BLaER1 treated with 17β-estradiol and CSF1 and Interleukin-3, amounts not matched to agents 10 nM and 100 nM (cell line): ENCODE results near the gene RYR1.

Experiments used
- H3K27ac ChIP-seq, 11 experiments: shearing (Covaris generic); formaldehyde crosslinking; 2 replicates each; pipeline ENCODE4 v1.8.1; 2022
- H3K27me3 ChIP-seq, 11 experiments: shearing (Covaris generic); formaldehyde crosslinking; 2 replicates each; pipeline ENCODE4 v1.8.1; 2022
- H3K36me3 ChIP-seq, 11 experiments: shearing (Covaris generic); formaldehyde crosslinking; 2 replicates each; pipeline ENCODE4 v1.8.1; 2022
- H3K4me1 ChIP-seq, 10 experiments: shearing (Covaris generic); formaldehyde crosslinking; 2 replicates each; pipeline ENCODE4 v1.8.1; 2022
- H3K4me2 ChIP-seq, 11 experiments: shearing (Covaris generic); formaldehyde crosslinking; 2 replicates each; pipeline ENCODE4 v1.8.1; 2022
- H3K4me3 ChIP-seq, 10 experiments: shearing (Covaris generic); formaldehyde crosslinking; 2 replicates each; pipeline ENCODE4 v1.8.1; 2022
- H3K9ac ChIP-seq, 11 experiments: shearing (Covaris generic); formaldehyde crosslinking; 2 replicates each; pipeline ENCODE4 v1.8.1; 2022
- H3K9me3 ChIP-seq, 11 experiments: shearing (Covaris generic); formaldehyde crosslinking; replicated peaks in 1 of 11; 2 replicates each; pipeline ENCODE4 v1.8.1; 2022
- H4K20me1 ChIP-seq, 11 experiments: shearing (Covaris generic); formaldehyde crosslinking; 2 replicates each; pipeline ENCODE4 v1.8.1; 2022
- Cebpa-rat ChIP-seq, 11 experiments: shearing (Covaris generic); IDR thresholded peaks; 2 replicates each; pipeline ENCODE4 v1.8.1; 2022

The RYR1 gene

DNA sequence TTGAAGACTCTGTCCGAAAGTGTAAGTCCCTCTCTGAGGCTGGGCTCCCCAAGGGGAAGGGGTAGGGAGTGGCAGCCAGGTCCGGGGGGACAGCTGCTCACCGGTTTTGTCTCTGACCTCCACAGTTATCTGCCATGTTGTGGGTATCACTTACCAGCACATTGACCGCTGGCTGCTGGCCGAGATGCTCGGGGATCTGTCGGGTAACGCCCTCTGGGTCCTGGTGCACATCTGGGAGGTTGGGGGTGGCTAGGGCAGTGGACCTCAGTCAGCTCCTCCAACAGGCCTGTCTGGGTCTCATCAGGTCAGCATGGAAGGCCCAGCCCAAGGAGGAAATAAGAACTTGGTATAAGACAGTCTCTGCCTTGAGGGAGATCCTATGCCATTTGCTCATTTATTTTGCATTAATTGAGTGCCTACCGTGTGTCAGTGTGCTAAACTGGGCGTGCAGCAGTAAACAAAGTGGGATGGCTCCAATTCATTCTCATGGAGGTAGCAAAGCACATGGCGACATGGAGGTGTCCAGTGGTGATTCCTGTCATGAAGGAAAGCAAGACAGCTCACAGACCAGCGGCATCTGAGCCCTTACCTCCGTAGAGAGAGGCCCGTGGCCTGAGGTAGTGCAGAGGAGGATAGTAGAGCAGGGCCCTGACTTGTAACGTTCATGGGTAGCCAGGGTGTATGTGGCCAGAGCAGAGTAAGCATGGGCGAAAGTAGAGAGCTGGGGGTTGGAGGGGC, 199.2 kb downstream of the RYR1 start:
- H3K27ac ChIP-seq: no peak overlapping the region
- H4K20me1 ChIP-seq: peaks cover 0 to 62% (median 38%) of the 10 kb centered on the region in 11 experiments; a peak in 16 of 22 replicates
- no peak overlapping the region for H3K9ac ChIP-seq
- H3K4me1 ChIP-seq: peaks cover 19 to 31% (median 22%) of the 10 kb centered on the region in 10 experiments
- TF ChIP-seq Cebpa-rat (IDR thresholded peaks at IDR 0.05): no peak
- no peak overlapping the region for H3K4me2 ChIP-seq
- no peaks in the 10 kb centered on the region for H3K27me3 ChIP-seq
- peaks cover 72 to 87% (median 80%) of the 10 kb centered on the region in 11 experiments for H3K36me3 ChIP-seq
- no peaks in the 10 kb centered on the region for H3K9me3 ChIP-seq
- H3K4me3 ChIP-seq: no peak overlapping the region

- Histone ChIP-seq H3K27ac (peak overlapping the region in 4 of 11 experiments; percentile 11 to 38 (median 18); a peak in 3 of 22 replicates), H3K9ac (peak overlapping the region in 3 of 11 experiments; percentile 5 to 28 (median 19); a peak in 2 of 22 replicates), H3K4me1 (peaks cover 25 to 38% (median 27%) of the 10 kb centered on the region in 10 experiments), H3K36me3 (peaks cover 60 to 78% (median 65%) of the 10 kb centered on the region in 11 experiments), H3K4me3 (no peak overlapping the region), H3K4me2 (no peak overlapping the region; a peak in 1 of 22 replicates), H3K27me3 (no peaks in the 10 kb centered on the region), H4K20me1 (peaks cover 0 to 41% (median 26%) of the 10 kb centered on the region in 11 experiments; a peak in 16 of 22 replicates), H3K9me3 (no peaks in the 10 kb centered on the region)
- no peak for TF ChIP-seq Cebpa-rat (IDR thresholded peaks at IDR 0.05)
These were observed 201.4 kb downstream of the RYR1 start for GRCh38 chr19:38634757-38635482.

DNA sequence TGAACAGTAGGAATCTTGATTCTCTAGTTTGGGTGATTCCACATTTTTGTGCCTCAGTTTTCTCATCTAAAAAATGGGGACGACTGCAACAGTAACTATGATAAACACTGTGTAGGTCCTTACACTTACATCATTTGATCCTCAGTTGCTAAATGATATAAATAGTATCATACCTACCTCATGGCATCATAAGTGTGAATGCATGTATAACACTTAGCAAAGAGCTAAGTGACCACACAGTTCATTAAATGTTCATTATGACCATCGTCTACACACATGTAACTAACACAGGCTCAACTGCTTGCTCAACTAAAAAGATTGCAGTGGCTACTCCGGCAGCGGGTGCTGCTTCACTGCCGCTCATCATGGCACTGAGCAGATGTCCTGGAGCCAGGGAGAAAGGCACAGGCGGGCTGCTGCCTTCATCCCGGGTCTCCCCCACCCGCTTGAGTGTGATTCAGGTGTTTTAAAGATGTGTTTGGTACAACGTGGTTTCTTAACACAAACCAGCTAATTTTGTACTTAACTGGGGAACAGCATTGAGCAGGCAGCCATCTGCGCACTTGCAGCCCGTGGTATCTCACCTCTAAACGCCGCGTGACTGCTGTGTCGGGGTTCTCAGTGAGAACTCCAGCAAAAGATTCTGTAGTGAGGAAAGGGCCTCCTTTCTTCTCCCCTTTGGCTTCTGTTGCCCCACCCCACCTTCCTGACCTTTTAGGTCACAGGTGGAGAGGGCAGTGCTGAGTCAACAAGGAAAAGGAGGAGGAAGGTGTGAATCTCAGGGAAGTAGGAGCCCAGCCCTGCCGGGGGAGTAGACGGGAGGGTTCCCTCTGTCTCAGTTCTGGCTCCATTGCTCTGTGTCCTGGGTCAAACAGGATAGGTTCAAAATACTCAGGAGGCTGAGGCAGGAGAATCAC, 202.2 kb downstream of the RYR1 start:
- peaks cover 31 to 46% (median 34%) of the 10 kb centered on the region in 10 experiments for H3K4me1 ChIP-seq
- H3K4me3 ChIP-seq: no peak overlapping the region; a peak in 1 of 20 replicates
- H4K20me1 ChIP-seq: peaks cover 0 to 37% (median 26%) of the 10 kb centered on the region in 11 experiments; a peak in 15 of 22 replicates
- H3K9ac ChIP-seq: peak overlapping the region; percentile 20 to 69 (median 58); a peak in 15 of 22 replicates
- TF ChIP-seq Cebpa-rat (IDR thresholded peaks at IDR 0.05): no peak
- H3K27me3 ChIP-seq: no peaks in the 10 kb centered on the region
- H3K4me2 ChIP-seq: peak overlapping the region; percentile 55 to 81 (median 65); a peak in 21 of 22 replicates
- H3K36me3 ChIP-seq: peaks cover 52 to 75% (median 57%) of the 10 kb centered on the region in 11 experiments
- peak overlapping the region in 6 of 11 experiments; percentile 31 to 80 (median 66); a peak in 9 of 22 replicates for H3K27ac ChIP-seq
- no peaks in the 10 kb centered on the region for H3K9me3 ChIP-seq
